HepG2 (cell line): Measurements from ENCODE around the gene ZFHX3. TPM values are rescaled to one million over a fixed set of nuclear protein-coding genes. Genes with fewer than 3 reads are reported as not detected.

Source experiments
- ELK4 ChIP-seq: sonication (generic); formaldehyde crosslinking; IDR thresholded peaks from 2 replicates; pipeline ENCODE4 v1.9.0; 2021; ENCODE audit warnings: missing genetic modification reagents, borderline replicate concordance
- FOXP1 ChIP-seq, 2 experiments: fragments of 450-650 bp in 1 of 2; IDR thresholded peaks; 2 replicates each; pipeline ENCODE4 v1.6.1; 2017 to 2018; ENCODE audit warnings: antibody characterized with exemption in 1 of 2
- GRHL1 ChIP-seq: sonication (generic); formaldehyde crosslinking; conservative IDR thresholded peaks from 2 replicates; pipeline ENCODE4 v1.8.0; 2022; ENCODE audit warnings: missing genetic modification reagents
- RBM22 ChIP-seq: fragments of 200-400 bp; formaldehyde crosslinking; optimal IDR thresholded peaks from 2 replicates; pipeline ENCODE3; 2017; ENCODE audit warnings: mild to moderate bottlenecking, low read length, moderate library complexity
- ZNF17 ChIP-seq: sonication (generic); formaldehyde crosslinking; IDR thresholded peaks from 2 replicates; pipeline ENCODE4 v1.5.0; 2020; ENCODE audit warnings: mild to moderate bottlenecking, missing genetic modification reagents
- ZNF367 ChIP-seq: sonication (generic); formaldehyde crosslinking; IDR thresholded peaks from 2 replicates; pipeline ENCODE4 v1.4.0; 2020; ENCODE audit warnings: missing genetic modification reagents, borderline replicate concordance
- polyA plus RNA-seq, 8 experiments: library from polyadenylated mRNA; depleted of rRNA in 3 of 8; stranded (reverse) in 7 of 8; unstranded in 1 of 8; fragments of >200 nt; fragmentation: Illumina TruSeq in 4 of 8; extraction: Trizol in 4 of 8; gene quantifications; 2 replicates each; pipeline versions ENCODE4 v1.2.1 to v1.2.3, GENCODE V29; 2011 to 2016; ENCODE audit warnings: low read depth in 4 of 8, missing spikeins in 1 of 8, mixed read lengths in 1 of 8; ENCODE audit not compliant: insufficient read depth in 1 of 8
- total RNA-seq, 5 experiments: library from RNA; depleted of rRNA; stranded (reverse); fragments of >200 nt; fragmentation: Illumina TruSeq; extraction: Trizol; gene quantifications; 2 replicates each; pipeline ENCODE4 v1.2.3, GENCODE V29; 2016; ENCODE audit warnings: low read depth in 1 of 5
- TF ChIP-seq, protein P1 (sequence below): sonication (generic); formaldehyde crosslinking; IDR thresholded peaks from 2 replicates; pipeline ENCODE4 v1.8.0; 2022; ENCODE audit warnings: low read depth, missing genetic modification reagents
- TF ChIP-seq, protein P2 (sequence below): sonication (generic); formaldehyde crosslinking; IDR thresholded peaks from 2 replicates; pipeline ENCODE4 v1.4.0; 2020; ENCODE audit warnings: mild to moderate bottlenecking, missing genetic modification reagents
- TF ChIP-seq, protein P3 (sequence below): sonication (generic); formaldehyde crosslinking; IDR thresholded peaks from 2 replicates; pipeline ENCODE4 v1.8.0; 2022; ENCODE audit warnings: mild to moderate bottlenecking, missing genetic modification reagents
- TF ChIP-seq, protein P4 (sequence below): sonication (generic); formaldehyde crosslinking; IDR thresholded peaks from 2 replicates; pipeline ENCODE4 v1.5.0; 2020; ENCODE audit warnings: missing genetic modification reagents, mild to moderate bottlenecking, borderline replicate concordance
- TF ChIP-seq, protein P5 (sequence below): sonication (generic); formaldehyde crosslinking; IDR thresholded peaks from 2 replicates; pipeline ENCODE4 v1.4.0; 2020; ENCODE audit warnings: missing genetic modification reagents, borderline replicate concordance

Gene ZFHX3
- total and polyA plus RNA-seq, 2 of the 13 experiments (the other 11 are each of a cell fraction or from before 2014, with no cell fraction given) = 5.0 to 6.0 TPM

GRCh38 chr16:73037845-73038570 lies 9.9 kb downstream of the ZFHX3 start (continued):
- TF ChIP-seq RBM22 = no peak
- TF ChIP-seq, protein P1, sequence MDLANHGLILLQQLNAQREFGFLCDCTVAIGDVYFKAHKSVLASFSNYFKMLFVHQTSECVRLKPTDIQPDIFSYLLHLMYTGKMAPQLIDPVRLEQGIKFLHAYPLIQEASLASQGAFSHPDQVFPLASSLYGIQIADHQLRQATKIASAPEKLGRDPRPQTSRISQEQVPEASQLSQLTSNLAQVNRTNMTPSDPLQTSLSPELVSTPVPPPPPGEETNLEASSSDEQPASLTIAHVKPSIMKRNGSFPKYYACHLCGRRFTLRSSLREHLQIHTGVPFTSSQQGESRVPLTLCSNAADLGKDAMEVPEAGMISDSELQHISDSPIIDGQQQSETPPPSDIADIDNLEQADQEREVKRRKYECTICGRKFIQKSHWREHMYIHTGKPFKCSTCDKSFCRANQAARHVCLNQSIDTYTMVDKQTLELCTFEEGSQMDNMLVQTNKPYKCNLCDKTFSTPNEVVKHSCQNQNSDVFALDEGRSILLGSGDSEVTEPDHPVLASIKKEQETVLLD = no peak
- TF ChIP-seq, protein P2, sequence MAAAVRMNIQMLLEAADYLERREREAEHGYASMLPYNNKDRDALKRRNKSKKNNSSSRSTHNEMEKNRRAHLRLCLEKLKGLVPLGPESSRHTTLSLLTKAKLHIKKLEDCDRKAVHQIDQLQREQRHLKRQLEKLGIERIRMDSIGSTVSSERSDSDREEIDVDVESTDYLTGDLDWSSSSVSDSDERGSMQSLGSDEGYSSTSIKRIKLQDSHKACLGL (CRISPR knock-in tag) = no peak
- TF ChIP-seq, protein P3, sequence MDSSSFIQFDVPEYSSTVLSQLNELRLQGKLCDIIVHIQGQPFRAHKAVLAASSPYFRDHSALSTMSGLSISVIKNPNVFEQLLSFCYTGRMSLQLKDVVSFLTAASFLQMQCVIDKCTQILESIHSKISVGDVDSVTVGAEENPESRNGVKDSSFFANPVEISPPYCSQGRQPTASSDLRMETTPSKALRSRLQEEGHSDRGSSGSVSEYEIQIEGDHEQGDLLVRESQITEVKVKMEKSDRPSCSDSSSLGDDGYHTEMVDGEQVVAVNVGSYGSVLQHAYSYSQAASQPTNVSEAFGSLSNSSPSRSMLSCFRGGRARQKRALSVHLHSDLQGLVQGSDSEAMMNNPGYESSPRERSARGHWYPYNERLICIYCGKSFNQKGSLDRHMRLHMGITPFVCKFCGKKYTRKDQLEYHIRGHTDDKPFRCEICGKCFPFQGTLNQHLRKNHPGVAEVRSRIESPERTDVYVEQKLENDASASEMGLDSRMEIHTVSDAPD (CRISPR knock-in tag) = 0 out of 2 replicates have a peak, but pooled peaks have one; percentile 56
- TF ChIP-seq GRHL1 (CRISPR knock-in tag) = no peak
- TF ChIP-seq, protein P4, sequence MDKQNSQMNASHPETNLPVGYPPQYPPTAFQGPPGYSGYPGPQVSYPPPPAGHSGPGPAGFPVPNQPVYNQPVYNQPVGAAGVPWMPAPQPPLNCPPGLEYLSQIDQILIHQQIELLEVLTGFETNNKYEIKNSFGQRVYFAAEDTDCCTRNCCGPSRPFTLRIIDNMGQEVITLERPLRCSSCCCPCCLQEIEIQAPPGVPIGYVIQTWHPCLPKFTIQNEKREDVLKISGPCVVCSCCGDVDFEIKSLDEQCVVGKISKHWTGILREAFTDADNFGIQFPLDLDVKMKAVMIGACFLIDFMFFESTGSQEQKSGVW (CRISPR knock-in tag) = no peak
- TF ChIP-seq ELK4 (CRISPR knock-in tag) = no peak
- no peak for TF ChIP-seq ZNF367 (CRISPR knock-in tag)
- TF ChIP-seq ZNF17 = no peak
- TF ChIP-seq, protein P5, sequence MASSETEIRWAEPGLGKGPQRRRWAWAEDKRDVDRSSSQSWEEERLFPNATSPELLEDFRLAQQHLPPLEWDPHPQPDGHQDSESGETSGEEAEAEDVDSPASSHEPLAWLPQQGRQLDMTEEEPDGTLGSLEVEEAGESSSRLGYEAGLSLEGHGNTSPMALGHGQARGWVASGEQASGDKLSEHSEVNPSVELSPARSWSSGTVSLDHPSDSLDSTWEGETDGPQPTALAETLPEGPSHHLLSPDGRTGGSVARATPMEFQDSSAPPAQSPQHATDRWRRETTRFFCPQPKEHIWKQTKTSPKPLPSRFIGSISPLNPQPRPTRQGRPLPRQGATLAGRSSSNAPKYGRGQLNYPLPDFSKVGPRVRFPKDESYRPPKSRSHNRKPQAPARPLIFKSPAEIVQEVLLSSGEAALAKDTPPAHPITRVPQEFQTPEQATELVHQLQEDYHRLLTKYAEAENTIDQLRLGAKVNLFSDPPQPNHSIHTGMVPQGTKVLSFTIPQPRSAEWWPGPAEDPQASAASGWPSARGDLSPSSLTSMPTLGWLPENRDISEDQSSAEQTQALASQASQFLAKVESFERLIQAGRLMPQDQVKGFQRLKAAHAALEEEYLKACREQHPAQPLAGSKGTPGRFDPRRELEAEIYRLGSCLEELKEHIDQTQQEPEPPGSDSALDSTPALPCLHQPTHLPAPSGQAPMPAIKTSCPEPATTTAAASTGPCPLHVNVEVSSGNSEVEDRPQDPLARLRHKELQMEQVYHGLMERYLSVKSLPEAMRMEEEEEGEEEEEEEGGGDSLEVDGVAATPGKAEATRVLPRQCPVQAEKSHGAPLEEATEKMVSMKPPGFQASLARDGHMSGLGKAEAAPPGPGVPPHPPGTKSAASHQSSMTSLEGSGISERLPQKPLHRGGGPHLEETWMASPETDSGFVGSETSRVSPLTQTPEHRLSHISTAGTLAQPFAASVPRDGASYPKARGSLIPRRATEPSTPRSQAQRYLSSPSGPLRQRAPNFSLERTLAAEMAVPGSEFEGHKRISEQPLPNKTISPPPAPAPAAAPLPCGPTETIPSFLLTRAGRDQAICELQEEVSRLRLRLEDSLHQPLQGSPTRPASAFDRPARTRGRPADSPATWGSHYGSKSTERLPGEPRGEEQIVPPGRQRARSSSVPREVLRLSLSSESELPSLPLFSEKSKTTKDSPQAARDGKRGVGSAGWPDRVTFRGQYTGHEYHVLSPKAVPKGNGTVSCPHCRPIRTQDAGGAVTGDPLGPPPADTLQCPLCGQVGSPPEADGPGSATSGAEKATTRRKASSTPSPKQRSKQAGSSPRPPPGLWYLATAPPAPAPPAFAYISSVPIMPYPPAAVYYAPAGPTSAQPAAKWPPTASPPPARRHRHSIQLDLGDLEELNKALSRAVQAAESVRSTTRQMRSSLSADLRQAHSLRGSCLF (CRISPR knock-in tag) = no peak
- no peak for TF ChIP-seq FOXP1 (IDR thresholded peaks at IDR 0.05)
- TF ChIP-seq FOXP1 (CRISPR knock-in tag; IDR thresholded peaks at IDR 0.05) = peak; percentile 73; the same call in 1 of the 2 replicates
